Skeletal muscle satellite cell (primary cell): ENCODE results near the gene CHCHD3.

Experiments
- H3K27me3 ChIP-seq: 2 replicates; pipeline ENCODE4 v1.7.0; 2013; ENCODE audit warnings: low read length; ENCODE audit not compliant: control insufficient read depth, insufficient read depth
- H3K36me3 ChIP-seq: 2 replicates; pipeline ENCODE4 v1.7.0; 2013; ENCODE audit warnings: mild to moderate bottlenecking, control low read depth, low read length; ENCODE audit not compliant: insufficient read depth
- H3K4me1 ChIP-seq: 2 replicates; pipeline ENCODE4 v1.7.0; 2013; ENCODE audit warnings: low read length; ENCODE audit not compliant: control insufficient read depth, insufficient read depth
- H3K4me2 ChIP-seq: 2 replicates; pipeline ENCODE4 v1.7.0; 2013; ENCODE audit warnings: mild to moderate bottlenecking, low read length
- H3K4me3 ChIP-seq: 2 replicates; pipeline ENCODE4 v1.7.0; 2013; ENCODE audit warnings: low read length
- H3K9ac ChIP-seq: 2 replicates; pipeline ENCODE4 v1.7.0; 2013; ENCODE audit warnings: mild to moderate bottlenecking, low read depth, low read length, moderate library complexity
- H3K9me3 ChIP-seq: replicated peaks from 2 replicates; pipeline ENCODE4 v1.7.0; 2013; ENCODE audit warnings: mild to moderate bottlenecking, control low read depth, low read length

Gene CHCHD3

DNA sequence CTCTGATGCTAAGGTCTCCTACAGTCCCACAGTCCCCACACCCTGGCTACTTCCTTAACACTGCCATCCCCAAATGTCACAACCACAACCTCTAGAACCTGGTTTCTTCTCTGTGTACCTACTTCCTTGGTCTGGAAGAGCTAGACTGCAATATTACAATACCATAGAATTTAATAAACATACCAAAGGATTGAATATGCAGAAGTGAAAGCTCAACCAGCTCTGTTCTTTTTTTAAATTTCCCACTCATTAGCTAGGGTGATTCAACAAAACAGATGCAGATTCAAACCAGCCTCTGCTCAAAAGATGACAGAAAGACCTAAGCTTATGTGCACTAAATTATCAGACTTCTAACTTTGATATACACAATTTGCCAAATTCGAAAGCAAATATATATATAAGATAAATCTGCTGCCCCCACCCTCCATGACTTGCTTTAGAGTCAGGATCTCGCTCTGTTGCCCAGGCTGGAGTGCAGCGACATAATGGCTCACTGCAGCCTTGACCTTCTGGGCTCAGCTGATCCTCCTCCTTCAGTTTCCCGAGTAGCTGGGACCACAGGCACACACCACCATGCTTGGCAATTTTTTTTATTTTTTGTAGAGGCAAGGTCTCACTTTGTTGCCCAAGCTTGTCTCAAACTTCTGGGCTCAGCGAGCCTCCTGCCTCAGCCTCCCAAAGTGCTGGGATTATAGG, 212.6 kb downstream of the CHCHD3 start:
- H3K9ac ChIP-seq: no peak overlapping the region
- H3K4me2 ChIP-seq: no peak overlapping the region
- no peaks in the 10 kb centered on the region for H3K9me3 ChIP-seq
- no peaks in the 10 kb centered on the region for H3K27me3 ChIP-seq
- H3K36me3 ChIP-seq: no peaks in the 10 kb centered on the region
- no peaks in the 10 kb centered on the region for H3K4me1 ChIP-seq
- H3K4me3 ChIP-seq: no peak overlapping the region

DNA sequence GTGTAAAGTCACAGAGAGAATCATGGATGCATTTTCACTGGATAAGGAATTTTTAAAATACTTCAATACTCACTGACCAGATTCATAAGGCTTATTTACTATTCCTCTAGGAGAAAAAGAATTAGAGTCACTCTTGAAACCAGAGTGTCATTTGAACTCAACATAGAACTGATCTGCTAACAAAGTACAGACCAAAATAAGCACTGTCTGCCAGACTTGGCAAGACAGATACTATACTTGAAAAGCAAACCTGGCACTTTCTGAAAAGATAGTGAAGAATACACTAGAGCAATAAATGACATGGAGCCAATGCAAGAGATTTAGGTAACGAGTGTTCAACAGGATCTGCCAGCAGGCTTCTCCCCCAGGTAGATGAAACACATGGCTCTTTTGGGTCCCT, 215.3 kb downstream of the CHCHD3 start:
- no peaks in the 10 kb centered on the region for H3K9me3 ChIP-seq
- no peak overlapping the region for H3K9ac ChIP-seq
- no peaks in the 10 kb centered on the region for H3K36me3 ChIP-seq
- no peaks in the 10 kb centered on the region for H3K27me3 ChIP-seq
- H3K4me2 ChIP-seq: no peak overlapping the region
- no peaks in the 10 kb centered on the region for H3K4me1 ChIP-seq
- no peak overlapping the region for H3K4me3 ChIP-seq

DNA sequence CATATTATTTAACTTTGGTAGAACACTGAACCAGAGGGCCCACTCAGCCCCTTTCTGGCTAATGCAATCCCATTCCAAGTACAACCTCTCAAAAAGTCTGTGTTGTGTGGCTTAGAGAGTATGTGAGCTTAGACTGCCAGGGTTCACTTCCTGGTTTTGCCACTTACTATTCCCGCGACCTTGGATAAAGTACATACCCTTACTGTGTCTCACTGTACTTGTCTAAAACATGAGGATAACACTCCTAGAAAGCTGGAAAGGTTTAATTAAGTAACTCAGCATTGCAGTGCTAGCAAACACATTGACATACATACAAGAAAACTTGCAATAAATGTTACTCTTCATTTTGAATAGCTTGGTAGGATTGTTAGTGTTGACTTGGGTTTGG, 215.8 kb downstream of the CHCHD3 start:
- Histone ChIP-seq H3K4me3 (no peak overlapping the region), H3K4me1 (no peaks in the 10 kb centered on the region), H3K9ac (no peak overlapping the region), H3K9me3 (no peaks in the 10 kb centered on the region), H3K4me2 (no peak overlapping the region), H3K27me3 (no peaks in the 10 kb centered on the region), H3K36me3 (no peaks in the 10 kb centered on the region)

DNA sequence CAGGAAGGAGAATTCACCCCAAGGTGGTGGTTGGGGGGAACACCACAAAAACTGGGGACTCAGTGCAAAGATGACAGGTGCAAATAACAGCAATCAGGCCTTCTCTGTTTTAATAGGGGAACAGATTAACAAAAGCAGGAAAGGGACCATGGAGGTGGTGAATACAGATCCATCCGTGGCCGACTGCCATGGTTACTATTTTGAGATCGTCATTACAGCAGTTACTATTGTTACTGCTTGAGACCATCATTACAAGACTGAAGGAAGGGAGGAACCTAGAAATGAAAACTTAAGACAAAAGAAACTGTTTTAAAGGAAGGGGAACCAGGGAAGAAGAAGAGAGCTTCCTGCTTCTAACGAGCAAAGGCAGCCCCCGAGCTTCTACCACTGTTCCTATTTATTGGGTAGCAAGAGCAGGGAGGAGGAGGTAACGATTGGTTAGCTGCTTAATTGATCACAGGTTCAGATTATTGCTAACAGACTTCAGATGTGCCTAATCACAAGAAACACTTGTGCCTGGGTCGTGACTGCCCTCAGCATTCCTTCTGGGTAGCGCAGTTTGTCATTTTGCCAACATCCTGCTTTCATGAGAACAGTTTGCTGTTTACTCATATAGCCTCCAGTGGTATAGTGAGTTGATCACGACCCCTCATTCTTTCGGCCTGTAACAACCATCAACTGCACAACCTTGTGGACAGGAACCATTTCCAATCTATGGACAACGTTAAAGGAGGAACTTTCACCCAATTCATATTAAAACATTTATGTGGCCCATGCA, 216.3 kb downstream of the CHCHD3 start:
- Histone ChIP-seq H3K9me3 (no peaks in the 10 kb centered on the region), H3K4me1 (no peaks in the 10 kb centered on the region), H3K36me3 (no peaks in the 10 kb centered on the region), H3K4me3 (no peak overlapping the region), H3K9ac (no peak overlapping the region), H3K4me2 (no peak overlapping the region), H3K27me3 (no peaks in the 10 kb centered on the region)

DNA sequence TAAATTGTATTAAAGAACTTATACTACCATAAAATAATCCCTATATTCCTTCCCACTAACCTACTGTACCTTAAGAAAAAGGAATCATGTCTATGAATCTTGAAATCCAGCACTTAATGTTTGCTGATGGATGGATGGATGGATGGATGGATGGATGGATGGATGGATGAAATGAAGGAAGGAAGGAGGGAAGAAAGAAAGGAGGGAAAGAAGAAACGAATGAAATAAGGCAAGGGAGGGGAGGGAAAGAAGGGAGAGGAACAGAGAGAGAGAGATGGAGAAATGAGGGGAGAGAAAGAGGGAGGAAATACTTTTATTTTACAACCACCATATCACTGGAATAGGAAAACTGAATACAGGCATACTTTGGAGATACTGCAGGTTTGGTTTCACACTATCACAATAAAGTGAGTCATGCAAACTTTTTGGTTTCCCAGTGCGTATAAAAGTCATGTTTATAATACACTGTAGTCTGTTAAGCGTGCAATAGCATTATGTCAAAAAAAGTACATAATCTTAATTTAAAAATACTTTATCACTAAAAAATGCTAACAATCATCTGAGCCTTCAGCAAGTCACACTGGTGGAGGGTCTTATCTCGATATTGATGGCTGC, 219.8 kb downstream of the CHCHD3 start:
- Histone ChIP-seq H3K9ac (no peak overlapping the region), H3K4me3 (no peak overlapping the region), H3K36me3 (no peaks in the 10 kb centered on the region)

DNA sequence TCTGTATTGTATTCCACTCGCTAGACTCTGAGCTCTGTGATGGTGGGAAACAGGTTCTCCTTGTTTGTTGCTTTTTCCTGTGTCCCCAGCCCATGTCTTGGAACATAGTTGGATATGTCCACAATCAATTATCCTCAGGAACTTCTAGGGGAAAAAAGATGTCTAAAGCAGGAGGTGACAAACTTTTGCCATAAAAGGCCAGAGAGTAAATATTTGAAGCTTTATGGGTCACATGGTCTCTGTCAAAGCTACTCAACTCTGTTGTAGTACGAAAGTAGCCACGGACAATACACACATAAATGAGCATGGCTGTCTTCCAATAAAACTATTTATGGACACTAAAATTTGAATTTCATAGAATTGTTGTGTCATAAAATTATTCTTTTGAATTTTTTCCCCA, 220.5 kb downstream of the CHCHD3 start:
- Histone ChIP-seq H3K4me1 (no peaks in the 10 kb centered on the region), H3K9ac (no peak overlapping the region), H3K9me3 (no peaks in the 10 kb centered on the region), H3K4me2 (no peak overlapping the region), H3K4me3 (no peak overlapping the region), H3K27me3 (no peaks in the 10 kb centered on the region), H3K36me3 (no peaks in the 10 kb centered on the region)

More for the DNA sequence above, 219.8 kb downstream of the CHCHD3 start:
- Histone ChIP-seq H3K9me3 (no peaks in the 10 kb centered on the region), H3K4me1 (no peaks in the 10 kb centered on the region), H3K27me3 (no peaks in the 10 kb centered on the region), H3K4me2 (no peak overlapping the region)

DNA sequence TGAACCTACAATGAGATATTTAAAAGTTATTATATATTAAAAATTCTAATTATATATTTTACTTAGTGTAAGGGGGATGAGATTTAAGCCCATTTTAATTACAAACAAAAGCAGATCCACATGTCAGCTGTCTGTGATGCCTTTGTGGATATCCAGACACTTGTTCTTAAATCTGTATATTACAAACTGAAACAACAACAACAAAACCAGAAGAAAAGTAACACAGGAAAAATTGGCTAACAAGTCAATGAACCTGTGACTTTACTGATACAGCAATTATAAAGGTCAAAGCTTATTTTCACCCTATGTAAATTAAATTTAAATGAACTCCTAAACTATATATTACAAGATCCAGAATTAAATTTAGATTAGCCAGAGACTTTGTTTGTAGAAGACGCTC, 222.7 kb downstream of the CHCHD3 start:
- H3K4me2 ChIP-seq: no peak overlapping the region
- H3K9ac ChIP-seq: no peak overlapping the region
- H3K9me3 ChIP-seq: no peaks in the 10 kb centered on the region
- no peaks in the 10 kb centered on the region for H3K27me3 ChIP-seq
- H3K4me3 ChIP-seq: no peak overlapping the region
- no peaks in the 10 kb centered on the region for H3K36me3 ChIP-seq
- H3K4me1 ChIP-seq: no peaks in the 10 kb centered on the region

DNA sequence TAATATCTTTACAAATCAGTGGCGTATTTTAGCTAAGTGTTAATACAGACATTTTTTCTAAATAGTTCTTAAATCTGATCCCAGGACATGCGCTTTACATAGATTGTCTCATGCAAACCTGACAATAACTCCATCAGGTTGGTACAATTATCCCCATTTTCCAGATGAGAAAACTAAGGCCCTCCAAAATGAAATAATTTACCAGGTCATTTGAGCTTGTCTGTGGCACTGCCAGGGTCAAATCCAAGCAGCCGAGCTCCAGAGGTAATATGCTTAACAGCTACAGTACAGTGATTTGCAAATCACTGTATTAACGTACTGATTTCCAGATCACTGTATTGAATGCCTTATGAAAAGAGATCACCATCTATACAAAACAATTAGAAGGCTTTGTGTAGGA, 223.1 kb downstream of the CHCHD3 start:
- Histone ChIP-seq H3K4me3 (no peak overlapping the region), H3K9me3 (no peaks in the 10 kb centered on the region), H3K27me3 (no peaks in the 10 kb centered on the region), H3K9ac (no peak overlapping the region), H3K4me1 (no peaks in the 10 kb centered on the region), H3K4me2 (no peak overlapping the region), H3K36me3 (no peaks in the 10 kb centered on the region)

DNA sequence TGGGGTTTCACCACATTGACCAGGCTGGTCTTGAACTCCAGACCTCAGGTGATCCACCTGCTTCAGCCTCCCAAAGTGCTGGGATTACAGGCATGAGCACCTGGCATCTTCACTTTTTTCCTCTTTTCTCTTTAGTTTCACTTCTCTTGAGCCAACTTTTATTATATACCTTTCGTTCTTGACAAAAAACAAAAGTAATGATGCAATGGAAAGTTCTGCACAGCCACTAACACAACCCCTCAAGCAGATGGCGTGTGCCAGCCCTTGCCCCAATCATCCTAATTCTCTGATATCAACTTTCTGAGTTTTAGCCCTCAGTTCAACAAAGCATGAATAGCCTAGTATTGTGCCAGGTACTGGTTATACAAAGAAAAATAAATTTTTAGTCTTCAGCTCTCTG, 223.6 kb downstream of the CHCHD3 start:
- H3K27me3 ChIP-seq: no peaks in the 10 kb centered on the region
- H3K9ac ChIP-seq: no peak overlapping the region
- no peaks in the 10 kb centered on the region for H3K9me3 ChIP-seq
- no peaks in the 10 kb centered on the region for H3K36me3 ChIP-seq
- H3K4me3 ChIP-seq: no peak overlapping the region
- H3K4me1 ChIP-seq: no peaks in the 10 kb centered on the region
- no peak overlapping the region for H3K4me2 ChIP-seq

DNA sequence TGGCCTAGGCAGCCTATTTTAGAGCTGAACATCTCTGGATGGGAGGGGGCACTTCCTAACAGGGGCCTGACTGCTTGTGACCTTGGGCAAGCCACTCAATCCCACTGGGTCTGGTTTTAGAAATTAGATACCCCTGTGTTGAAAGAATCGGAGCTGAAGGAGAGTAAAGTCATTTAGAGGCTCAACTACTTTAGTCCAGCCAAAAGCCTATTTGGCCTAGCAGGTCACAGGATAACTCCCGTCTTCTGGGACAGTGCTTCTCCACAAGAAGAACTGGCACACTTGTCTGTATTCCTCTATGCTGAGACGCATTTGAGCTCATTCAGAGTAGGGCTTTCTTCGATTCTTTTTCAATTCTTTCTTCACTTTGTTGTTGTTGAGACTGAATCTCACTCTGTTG, 224.2 kb downstream of the CHCHD3 start:
- no peak overlapping the region for H3K4me3 ChIP-seq
- no peaks in the 10 kb centered on the region for H3K4me1 ChIP-seq
- no peaks in the 10 kb centered on the region for H3K27me3 ChIP-seq
- H3K36me3 ChIP-seq: no peaks in the 10 kb centered on the region
- no peak overlapping the region for H3K9ac ChIP-seq
- no peaks in the 10 kb centered on the region for H3K9me3 ChIP-seq
- H3K4me2 ChIP-seq: no peak overlapping the region

DNA sequence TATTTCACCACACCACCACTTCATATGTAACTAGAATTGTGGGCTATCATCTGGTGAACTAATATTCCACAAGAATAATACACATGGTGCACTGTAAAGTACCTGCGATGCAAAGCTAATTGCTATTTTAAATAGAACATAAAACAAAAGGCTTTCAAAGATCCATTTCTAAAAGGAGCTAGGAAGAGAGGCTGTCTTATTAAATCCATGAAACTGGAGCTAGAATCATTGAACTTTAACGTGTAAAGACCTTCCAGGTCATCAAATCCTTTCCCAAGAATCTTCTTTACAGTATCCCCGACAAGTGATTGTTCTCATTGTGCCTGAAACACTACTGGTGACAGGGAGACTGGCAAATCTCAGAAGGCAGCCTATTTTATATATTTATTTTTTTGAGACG, 224.9 kb downstream of the CHCHD3 start:
- Histone ChIP-seq H3K4me1 (no peaks in the 10 kb centered on the region), H3K4me2 (no peak overlapping the region), H3K36me3 (no peaks in the 10 kb centered on the region), H3K9me3 (no peaks in the 10 kb centered on the region), H3K27me3 (no peaks in the 10 kb centered on the region), H3K4me3 (no peak overlapping the region), H3K9ac (no peak overlapping the region)
